Transverse colon (tissue), 4 donors: ENCODE results near the gene FYB2. TPM values are rescaled to one million over a fixed set of nuclear protein-coding genes. Genes with fewer than 3 reads are reported as not detected.

Source experiments
- DNase-seq: peaks from one replicate; pipeline ENCODE4 v3.0.0-alpha.2; 2019
- H3K27ac ChIP-seq, 4 donors: fragments of 200-600 bp; sonication (generic); 2 replicates each; pipeline ENCODE4 v1.5.1; 2016 to 2018; ENCODE audit warnings: inconsistent platforms in 4 of 4
- H3K27me3 ChIP-seq: fragments of 200-600 bp; sonication (generic); 2 replicates; pipeline ENCODE4 v1.5.1; 2017; ENCODE audit warnings: inconsistent platforms
- H3K36me3 ChIP-seq, 4 donors: fragments of 200-600 bp; sonication (generic); 2 replicates each; pipeline ENCODE4 v1.5.1; 2017 to 2019; ENCODE audit warnings: inconsistent platforms in 4 of 4
- H3K4me1 ChIP-seq, 4 donors: fragments of 200-600 bp; sonication (generic); 2 replicates each; pipeline ENCODE4 v1.5.1; 2017 to 2020; ENCODE audit warnings: inconsistent platforms in 4 of 4
- H3K4me3 ChIP-seq, 4 donors: fragments of 200-600 bp; sonication (generic); 1 replicate in 1 of 4; 2 replicates in 3 of 4; pipeline versions ENCODE4 v1.5.1 to v1.6.1; 2017 to 2019; ENCODE audit warnings: inconsistent platforms in 4 of 4
- H3K9me3 ChIP-seq, 2 donors: fragments of 200-600 bp; sonication (generic); 2 replicates each; pipeline ENCODE4 v1.5.1; 2017 to 2019; ENCODE audit warnings: inconsistent platforms in 2 of 2
- CTCF ChIP-seq, 5 experiments: fragments of 200-600 bp in 3 of 5; fragments of 450-650 bp in 2 of 5; sonication (generic) in 3 of 5; IDR thresholded peaks; 1 replicate in 2 of 5; 2 replicates in 3 of 5; pipeline ENCODE4 v1.5.1; 2016 to 2017; ENCODE audit warnings: antibody characterized with exemption in 5 of 5, inconsistent platforms in 3 of 5, mild to moderate bottlenecking in 2 of 5, moderate library complexity in 1 of 5
- EP300 ChIP-seq: sonication (generic); formaldehyde crosslinking; IDR thresholded peaks from one replicate; pipeline ENCODE4 v1.6.1; 2017; ENCODE audit warnings: antibody characterized with exemption, low read depth
- POLR2A ChIP-seq: fragments of 450-650 bp; IDR thresholded peaks from one replicate; pipeline ENCODE4 v1.6.1; 2016; ENCODE audit warnings: antibody characterized with exemption, mild to moderate bottlenecking, moderate library complexity
- POLR2AphosphoS5 ChIP-seq, 3 donors: sonication (generic); formaldehyde crosslinking; IDR thresholded peaks; one replicate each; pipeline ENCODE4 v1.6.1; 2016; ENCODE audit warnings: antibody characterized with exemption in 3 of 3
- WGBS, 2 donors: methylation state at CpG; one replicate each; pipeline ENCODE4 v1.1.5; 2018; ENCODE audit warnings: low coverage in 1 of 2; 5-methylcytosine and 5-hydroxymethylcytosine counted together
- in situ Hi-C, 4 donors: fragments of 200-750 bp; cut with MboI; loops; one replicate each; pipeline versions ENCODE4 v1.15.0 to v1.15.1; 2017; ENCODE audit warnings: low sequenced_read_pairs in 3 of 4, low pct_ligation_motif_present in 1 of 4, low pct_unique_long_range_greater_than_20kb in 1 of 4
- intact Hi-C: fragments of 100-400 bp; cut with DNase I; formaldehyde crosslinking; loops from one replicate; pipeline ENCODE4 v1.15.1; 2023; ENCODE audit warnings: low total_unique reads
- total RNA-seq, 4 donors: library from RNA; depleted of rRNA; stranded (reverse); fragments of >200 nt; gene quantifications; one replicate each; pipeline ENCODE4 v1.1.0, GENCODE V29; 2016

The FYB2 gene
- total RNA-seq, 4 donors from 2014 or later, result 2.4 to 7.1 (median 5.6) TPM

- intact Hi-C loops (no loop called here), in situ Hi-C loops (loop anchor here in 2 of 4 donors (25.0 kb wide), 1 partner anchor 1422 kb away; no protein-coding TSS in a partner anchor)
- no peaks in the 10 kb centered on the region for H3K27me3 ChIP-seq
- H3K9me3 ChIP-seq, result no peaks in the 10 kb centered on the region
- H3K36me3 ChIP-seq, result no peaks in the 10 kb centered on the region
- TF ChIP-seq POLR2AphosphoS5 (IDR thresholded peaks at IDR 0.05) (no peak), CTCF (IDR thresholded peaks at IDR 0.05) (peak; percentile 55 to 69 (median 60))
- DNase-seq, result no peak
- no peaks in the 10 kb centered on the region for H3K4me1 ChIP-seq
- H3K27ac ChIP-seq, result no peak overlapping the region
- 18 to 40% methylated on average over 2 of the region's 2 CpGs for WGBS, 2 donors
- no peak overlapping the region for H3K4me3 ChIP-seq
Observed at GRCh38 chr1:56709269-56709880, 109.8 kb downstream of the FYB2 start.

GRCh38 chr1:56707379-56707778, 111.8 kb downstream of the FYB2 start:
- no peak overlapping the region for H3K4me3 ChIP-seq
- intact Hi-C loops, result no loop called here
- TF ChIP-seq EP300, result no peak
- TF ChIP-seq POLR2AphosphoS5 (IDR thresholded peaks at IDR 0.05), result no peak
- no peak for TF ChIP-seq POLR2A
- no peak for TF ChIP-seq CTCF (IDR thresholded peaks at IDR 0.05)
- in situ Hi-C loops, result loop anchor here in 2 of 4 donors (25.0 kb wide), 1 partner anchor 1420 kb away; no protein-coding TSS in a partner anchor
- H3K36me3 ChIP-seq, result peaks cover 0 to 3% (median 0%) of the 10 kb centered on the region in 4 donors
- 41 to 79% methylated on average over 3 to 4 of the region's 4 CpGs for WGBS, 2 donors
- H3K27me3 ChIP-seq, result no peaks in the 10 kb centered on the region
- H3K27ac ChIP-seq, result no peak overlapping the region
- H3K9me3 ChIP-seq, result no peaks in the 10 kb centered on the region
- no peaks in the 10 kb centered on the region for H3K4me1 ChIP-seq
- DNase-seq, result no peak

GRCh38 chr1:56703747-56704146, 115.5 kb downstream of the FYB2 start:
- Histone ChIP-seq H3K4me1 (no peaks in the 10 kb centered on the region), H3K36me3 (peaks cover 0 to 4% (median 0%) of the 10 kb centered on the region in 4 donors), H3K9me3 (no peaks in the 10 kb centered on the region), H3K27ac (no peak overlapping the region), H3K27me3 (no peaks in the 10 kb centered on the region), H3K4me3 (no peak overlapping the region)
- in situ Hi-C loops, result loop anchor here in 2 of 4 donors (25.0 kb wide), 1 partner anchor 1416 kb away; no protein-coding TSS in a partner anchor
- 78 to 79% methylated on average over 1 of the region's 1 CpG for WGBS, 2 donors
- no peak for DNase-seq
- intact Hi-C loops, result no loop called here
- TF ChIP-seq POLR2AphosphoS5 (IDR thresholded peaks at IDR 0.05), result no peak
- no peak for TF ChIP-seq CTCF (IDR thresholded peaks at IDR 0.05)
- no peak for TF ChIP-seq POLR2A
- TF ChIP-seq EP300, result no peak

- DNase-seq, result no peak
- no peaks in the 10 kb centered on the region for H3K4me1 ChIP-seq
- H3K27ac ChIP-seq, result no peak overlapping the region
- H3K4me3 ChIP-seq, result no peak overlapping the region
- TF ChIP-seq CTCF (IDR thresholded peaks at IDR 0.05), result no peak
- TF ChIP-seq POLR2A, result no peak
- TF ChIP-seq POLR2AphosphoS5 (IDR thresholded peaks at IDR 0.05), result no peak
- WGBS, 2 donors, result 76 to 83% methylated on average over 2 to 3 of the region's 3 CpGs
- in situ Hi-C loops, result no loop called here
- no peaks in the 10 kb centered on the region for H3K9me3 ChIP-seq
- intact Hi-C loops, result no loop called here
- no peaks in the 10 kb centered on the region for H3K36me3 ChIP-seq
- H3K27me3 ChIP-seq, result no peaks in the 10 kb centered on the region
Observed at GRCh38 chr1:56696663-56697062, 122.5 kb downstream of the FYB2 start.
